ENCODE results near the gene ATP8A2. TPM values are rescaled to one million over a fixed set of nuclear protein-coding genes. Genes with fewer than 3 reads are reported as not detected.
"Not testable (repeated sequence)": the region's sequence is repeated elsewhere in the genome, so short reads cannot be mapped to it uniquely, and the experiment has no call there.

Gene ATP8A2
- total RNA-seq, 4 donors from 2014 or later: 0.16 to 0.54 (median 0.26) TPM

DNA sequence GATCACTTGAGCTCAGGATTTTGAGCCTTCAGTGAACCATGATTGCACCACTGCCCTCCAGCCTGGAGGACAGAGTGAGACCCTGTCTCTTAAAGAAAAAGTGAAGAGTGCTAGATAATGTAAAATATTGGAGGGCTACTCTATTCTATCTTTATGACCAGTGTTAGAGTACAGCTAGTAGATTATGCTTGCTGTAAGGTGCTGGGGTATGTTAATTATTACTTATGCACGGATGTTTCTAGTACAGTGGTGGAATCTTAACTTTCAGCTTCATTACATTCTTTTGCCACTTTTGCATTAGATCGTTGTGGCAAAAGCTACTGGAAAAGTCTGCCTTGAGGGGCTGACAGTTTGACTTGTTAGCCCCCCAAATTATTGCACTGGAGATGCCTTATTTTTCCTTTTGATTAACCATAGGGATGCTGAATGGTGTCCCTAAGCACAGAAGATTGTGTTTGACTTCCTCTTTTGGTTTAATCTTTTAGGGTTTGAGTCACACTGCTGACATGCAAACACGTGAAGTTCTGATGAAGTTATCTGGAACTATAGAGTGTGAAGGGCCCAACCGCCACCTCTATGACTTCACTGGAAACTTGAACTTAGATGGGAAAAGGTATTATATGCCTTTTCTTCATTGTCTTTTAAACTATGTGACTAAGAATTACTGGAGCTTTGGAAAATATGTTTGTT, 169.8 kb downstream of the ATP8A2 start:
- TF ChIP-seq, protein P1, sequence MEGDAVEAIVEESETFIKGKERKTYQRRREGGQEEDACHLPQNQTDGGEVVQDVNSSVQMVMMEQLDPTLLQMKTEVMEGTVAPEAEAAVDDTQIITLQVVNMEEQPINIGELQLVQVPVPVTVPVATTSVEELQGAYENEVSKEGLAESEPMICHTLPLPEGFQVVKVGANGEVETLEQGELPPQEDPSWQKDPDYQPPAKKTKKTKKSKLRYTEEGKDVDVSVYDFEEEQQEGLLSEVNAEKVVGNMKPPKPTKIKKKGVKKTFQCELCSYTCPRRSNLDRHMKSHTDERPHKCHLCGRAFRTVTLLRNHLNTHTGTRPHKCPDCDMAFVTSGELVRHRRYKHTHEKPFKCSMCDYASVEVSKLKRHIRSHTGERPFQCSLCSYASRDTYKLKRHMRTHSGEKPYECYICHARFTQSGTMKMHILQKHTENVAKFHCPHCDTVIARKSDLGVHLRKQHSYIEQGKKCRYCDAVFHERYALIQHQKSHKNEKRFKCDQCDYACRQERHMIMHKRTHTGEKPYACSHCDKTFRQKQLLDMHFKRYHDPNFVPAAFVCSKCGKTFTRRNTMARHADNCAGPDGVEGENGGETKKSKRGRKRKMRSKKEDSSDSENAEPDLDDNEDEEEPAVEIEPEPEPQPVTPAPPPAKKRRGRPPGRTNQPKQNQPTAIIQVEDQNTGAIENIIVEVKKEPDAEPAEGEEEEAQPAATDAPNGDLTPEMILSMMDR (IDR thresholded peaks at IDR 0.05): no peak
- TF ChIP-seq EP300 (IDR thresholded peaks at IDR 0.05): no peak
- H3K4me1 ChIP-seq: no peaks in the 10 kb centered on the region
- H3K27ac ChIP-seq: no peak overlapping the region
- WGBS, 2 donors (ENCODE audit: low coverage in 1 of 2): 84 to 93% methylated on average over 4 of the region's 4 CpGs
- H3K36me3 ChIP-seq: no peaks in the 10 kb centered on the region
- no peak for ATAC-seq
- no peak overlapping the region for H3K4me3 ChIP-seq
- no peaks in the 10 kb centered on the region for H3K9me3 ChIP-seq
- H3K27me3 ChIP-seq: no peaks in the 10 kb centered on the region

DNA sequence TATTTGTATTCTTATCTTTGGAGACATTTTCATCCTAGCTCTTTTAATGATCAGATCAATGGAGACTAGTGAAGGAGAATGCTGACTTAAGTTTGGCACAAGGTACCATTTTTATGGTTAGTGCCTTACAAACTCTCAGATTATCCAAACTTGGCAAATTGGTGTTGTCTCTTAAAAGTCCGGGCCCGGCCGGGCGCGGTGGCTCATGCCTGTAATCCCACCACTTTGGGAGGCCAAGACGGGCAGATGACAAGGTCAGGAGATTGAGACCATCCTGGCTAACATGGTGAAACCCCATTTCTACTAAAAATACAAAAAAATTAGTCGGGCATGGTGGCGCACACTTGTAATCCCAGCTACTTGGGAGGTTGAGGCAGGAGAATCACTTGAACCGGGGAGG, 177.2 kb downstream of the ATP8A2 start:
- H3K27ac ChIP-seq, H3K4me3 ChIP-seq, H3K4me1 ChIP-seq, H3K27me3 ChIP-seq, ATAC-seq, H3K9me3 ChIP-seq, H3K36me3 ChIP-seq: not testable (repeated sequence)
- 82 to 100% methylated on average over 3 of the region's 9 CpGs for WGBS, 2 donors (ENCODE audit: low coverage in 1 of 2)

GRCh38 chr13:25561812-25562211, 190.0 kb downstream of the ATP8A2 start:
- peaks cover 3% of the 10 kb centered on the region for H3K27me3 ChIP-seq
- ATAC-seq: no peak
- no peaks in the 10 kb centered on the region for H3K4me1 ChIP-seq
- 74 to 97% methylated on average over 4 to 7 of the region's 7 CpGs for WGBS, 2 donors (ENCODE audit: low coverage in 1 of 2)
- no peaks in the 10 kb centered on the region for H3K36me3 ChIP-seq
- no peaks in the 10 kb centered on the region for H3K9me3 ChIP-seq
- no peak overlapping the region for H3K4me3 ChIP-seq
- H3K27ac ChIP-seq: no peak overlapping the region
- TF ChIP-seq EP300 (IDR thresholded peaks at IDR 0.05): no peak
- TF ChIP-seq POLR2AphosphoS5 (IDR thresholded peaks at IDR 0.05): no peak
- no peak for TF ChIP-seq POLR2A (IDR thresholded peaks at IDR 0.05)
- TF ChIP-seq, protein P1 (IDR thresholded peaks at IDR 0.05): no peak

GRCh38 chr13:25570185-25570584, 198.4 kb downstream of the ATP8A2 start:
- Histone ChIP-seq H3K4me1 (no peaks in the 10 kb centered on the region), H3K27me3 (peaks cover 28% of the 10 kb centered on the region), H3K4me3 (no peak overlapping the region), H3K36me3 (no peaks in the 10 kb centered on the region), H3K9me3 (no peaks in the 10 kb centered on the region), H3K27ac (no peak overlapping the region)
- 71 to 88% methylated on average over 7 to 13 of the region's 14 CpGs for WGBS, 2 donors (ENCODE audit: low coverage in 1 of 2)
- TF ChIP-seq POLR2AphosphoS5 (IDR thresholded peaks at IDR 0.05) (no peak), EP300 (IDR thresholded peaks at IDR 0.05) (no peak), POLR2A (IDR thresholded peaks at IDR 0.05) (no peak)
- TF ChIP-seq, protein P1 (IDR thresholded peaks at IDR 0.05): no peak
- ATAC-seq: no peak

DNA sequence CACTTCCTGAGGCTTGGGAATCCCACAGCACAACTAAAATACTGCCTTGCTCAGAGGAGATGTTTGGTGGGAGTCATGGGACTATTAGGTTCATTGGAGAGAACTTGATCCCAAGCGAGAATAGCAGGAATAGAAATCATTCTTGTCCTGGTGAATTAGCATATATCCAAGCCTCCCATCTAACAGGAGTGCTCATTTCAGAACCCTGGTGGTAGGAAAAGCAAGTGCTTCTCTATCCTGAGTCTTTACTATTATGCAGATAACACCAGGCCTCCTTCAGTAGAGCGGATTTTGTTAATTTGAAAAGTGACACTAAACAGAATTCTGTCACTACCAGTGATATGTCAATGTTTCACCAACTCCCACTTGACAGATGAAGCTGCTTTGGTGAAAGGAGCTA, 199.5 kb downstream of the ATP8A2 start:
- Histone ChIP-seq H3K4me1 (no peaks in the 10 kb centered on the region), H3K9me3 (no peaks in the 10 kb centered on the region), H3K4me3 (no peak overlapping the region), H3K36me3 (no peaks in the 10 kb centered on the region), H3K27ac (no peak overlapping the region), H3K27me3 (peaks cover 36% of the 10 kb centered on the region)
- WGBS, 2 donors (ENCODE audit: low coverage in 1 of 2): 83 to 100% methylated on average over 1 of the region's 2 CpGs
- ATAC-seq: no peak
- TF ChIP-seq POLR2AphosphoS5 (IDR thresholded peaks at IDR 0.05) (no peak), EP300 (IDR thresholded peaks at IDR 0.05) (no peak), POLR2A (IDR thresholded peaks at IDR 0.05) (no peak)
- TF ChIP-seq, protein P1 (IDR thresholded peaks at IDR 0.05): no peak

GRCh38 chr13:25572171-25572570, 200.4 kb downstream of the ATP8A2 start:
- 63 to 100% methylated on average over 2 to 4 of the region's 8 CpGs for WGBS, 2 donors (ENCODE audit: low coverage in 1 of 2)
- H3K9me3 ChIP-seq, H3K36me3 ChIP-seq, ATAC-seq, H3K4me1 ChIP-seq, H3K4me3 ChIP-seq, H3K27ac ChIP-seq: not testable (repeated sequence)
- peaks cover 31% of the 10 kb centered on the region for H3K27me3 ChIP-seq
